ENCODE measurements around the gene DNER. TPM values are rescaled to one million over a fixed set of nuclear protein-coding genes. Genes with fewer than 3 reads are reported as not detected.

The DNER gene
- total RNA-seq, 1 experiment from 2014 or later: 3.7 TPM

- TF ChIP-seq ZNF281 (CRISPR knock-in tag; IDR thresholded peaks at IDR 0.05) (no peak), RELA (CRISPR knock-in tag; IDR thresholded peaks at IDR 0.05; ENCODE audit: borderline replicate concordance) (no peak), HMGXB4 (CRISPR knock-in tag; IDR thresholded peaks at IDR 0.05) (no peak), IRF1 (CRISPR knock-in tag; IDR thresholded peaks at IDR 0.05) (no peak), SOX15 (CRISPR knock-in tag; IDR thresholded peaks at IDR 0.05) (no peak), KAT7 (CRISPR knock-in tag; IDR thresholded peaks at IDR 0.05; ENCODE audit: borderline replicate concordance) (no peak), ZNF396 (CRISPR knock-in tag; IDR thresholded peaks at IDR 0.05; ENCODE audit: borderline replicate concordance) (no peak), CBFB (CRISPR knock-in tag; IDR thresholded peaks at IDR 0.05; ENCODE audit: low read depth) (no peak), ZNF532 (CRISPR knock-in tag; IDR thresholded peaks at IDR 0.05; ENCODE audit: borderline replicate concordance) (no peak), ZNF512 (CRISPR knock-in tag; IDR thresholded peaks at IDR 0.05; ENCODE audit: borderline replicate concordance) (no peak)
Observed at GRCh38 chr2:229674830-229675530, 39.4 kb downstream of the DNER start (continued).

- ChIA-PET CTCF (no interaction called here), POLR2A (no interaction called here)
- Mint-ChIP-seq H3K27ac (no peak overlapping the region), H3K4me3 (no peak overlapping the region), H3K36me3 (no peaks in the 10 kb centered on the region), H3K9me3 (0 out of 2 replicates have a peak, but pooled peaks cover 3% of the 10 kb centered on the region), H3K4me1 (no peaks in the 10 kb centered on the region), H3K27me3 (ENCODE audit: low read depth) (no peaks in the 10 kb centered on the region; the same call in 1 of the 2 replicates)
- DNase-seq (ENCODE audit: low spot score) (no peak), ATAC-seq (no peak)
- no peak for TF ChIP-seq ZNF396 (CRISPR knock-in tag; IDR thresholded peaks at IDR 0.05; ENCODE audit: borderline replicate concordance)
- TF ChIP-seq CREM (CRISPR knock-in tag; IDR thresholded peaks at IDR 0.05): no peak
- no peak for TF ChIP-seq NFATC4 (CRISPR knock-in tag; IDR thresholded peaks at IDR 0.05)
- TF ChIP-seq ZNF138 (CRISPR knock-in tag; conservative IDR thresholded peaks at IDR 0.05): no peak
Observed at GRCh38 chr2:229673676-229674075, 40.7 kb downstream of the DNER start.

Data from WTC11 (cell line).